GM20431 (cell line): Measurements from ENCODE around the gene ATR.
"Not testable (repeated sequence)": the region's sequence is repeated elsewhere in the genome, so short reads cannot be mapped to it uniquely, and the experiment has no call there.

Experiments used
- in situ Hi-C: fragments of 300-500 bp; cut with MseI, MboI; formaldehyde crosslinking; loops from one replicate; pipeline ENCODE4 v1.15.0; 2020; ENCODE audit warnings: low sequenced_read_pairs; ENCODE audit not compliant: unreplicated experiment

ATR gene

DNA sequence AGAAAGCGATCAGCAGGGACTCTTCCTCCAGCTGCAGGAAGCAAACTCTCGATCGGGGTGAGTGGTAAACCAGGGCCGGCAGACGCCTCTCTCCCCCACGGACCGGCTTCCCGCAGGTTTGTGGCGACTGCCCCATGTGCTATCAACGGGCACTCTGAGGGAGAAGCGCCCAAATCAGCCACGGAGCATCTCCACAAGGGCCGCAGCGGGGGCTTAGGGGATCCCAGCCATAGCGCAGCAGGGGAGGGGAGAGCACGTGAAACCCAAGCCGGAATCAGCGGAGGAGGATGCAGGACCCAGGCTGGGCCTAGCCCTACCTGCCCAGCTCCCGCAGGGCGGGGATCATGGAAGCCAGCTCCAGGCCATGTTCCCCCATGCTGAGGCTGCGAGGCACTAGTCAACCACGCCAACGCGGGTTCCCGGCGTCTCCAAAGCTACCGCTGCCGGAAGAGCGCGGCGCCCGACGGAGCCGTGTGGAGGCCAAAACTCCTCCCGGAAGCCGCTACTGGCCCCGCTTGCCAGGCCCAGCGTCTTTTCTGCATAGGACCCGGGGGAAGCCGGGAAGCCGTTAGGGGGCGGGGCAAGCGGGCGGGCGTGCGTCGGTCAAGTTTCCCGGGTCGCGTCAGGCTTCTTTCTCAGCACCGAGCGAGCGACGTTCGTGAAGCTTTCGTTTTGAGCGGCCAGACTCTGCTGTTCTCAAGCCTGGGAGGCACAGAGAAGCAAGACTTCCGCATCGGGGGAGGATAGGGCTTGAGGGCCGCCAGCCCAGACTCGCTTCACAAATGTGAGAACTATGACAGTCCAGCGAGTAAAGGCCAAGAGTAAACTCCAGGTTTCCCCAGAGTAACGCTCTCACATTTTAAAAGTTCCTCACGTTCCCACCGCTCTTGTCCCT lies at the start of gene ATR:
Gene ATR, minus strand, starts transcription at position 405 of the 895 bp plus-strand sequence. Its CDS starts 29 bp downstream, at position 376.
- in situ Hi-C loops: loop anchor here (25.0 kb wide), 1 partner anchor 409 kb away; no protein-coding TSS in a partner anchor

DNA sequence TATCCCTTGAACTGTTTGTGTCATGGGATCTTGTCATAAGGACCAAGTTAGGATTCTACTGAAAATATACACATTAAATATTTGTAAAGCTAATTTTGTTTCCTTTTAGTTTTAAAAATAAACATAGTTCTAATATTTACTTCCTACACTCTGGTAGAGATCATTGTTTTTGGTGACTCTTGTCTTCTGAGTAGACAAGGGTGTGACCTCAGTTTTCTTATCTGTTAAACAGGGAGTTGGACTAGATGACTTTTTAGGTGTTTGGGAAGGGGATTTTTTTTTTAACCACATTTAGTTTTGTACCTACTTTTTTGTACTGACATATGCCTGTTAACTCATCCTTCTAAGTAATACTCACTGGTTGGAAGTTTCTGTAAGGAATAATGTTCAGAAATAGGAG lies 48.4 kb upstream of the ATR start:
- in situ Hi-C loops: no loop called here

- in situ Hi-C loops: no loop called here
These were observed 46.6 kb upstream of the ATR start for GRCh38 chr3:142625153-142625440.

GRCh38 chr3:142624341-142625152 lies 46.0 kb upstream of the ATR start:
- in situ Hi-C loops: no loop called here

- in situ Hi-C loops: no loop called here
These were observed 44.7 kb upstream of the ATR start for GRCh38 chr3:142623194-142623593.

DNA sequence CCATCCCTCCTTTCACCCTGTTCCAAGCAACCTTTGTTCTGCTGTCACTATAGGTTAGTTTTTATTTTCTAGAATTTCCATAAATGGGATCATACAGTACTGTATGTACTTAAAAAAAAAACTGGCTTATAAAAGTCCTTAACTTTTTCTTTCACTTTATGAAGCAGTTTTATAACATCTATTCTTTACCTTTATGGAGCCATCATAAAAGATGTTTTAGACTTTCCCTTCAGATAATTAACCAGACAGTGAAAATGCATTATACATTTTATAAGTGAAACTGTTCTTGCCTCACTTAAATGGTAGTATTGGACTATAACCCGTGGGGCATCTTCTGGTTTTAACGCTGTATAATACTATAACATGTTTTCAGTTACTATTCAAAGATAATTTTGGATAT lies 43.9 kb upstream of the ATR start:
- in situ Hi-C loops: no loop called here

DNA sequence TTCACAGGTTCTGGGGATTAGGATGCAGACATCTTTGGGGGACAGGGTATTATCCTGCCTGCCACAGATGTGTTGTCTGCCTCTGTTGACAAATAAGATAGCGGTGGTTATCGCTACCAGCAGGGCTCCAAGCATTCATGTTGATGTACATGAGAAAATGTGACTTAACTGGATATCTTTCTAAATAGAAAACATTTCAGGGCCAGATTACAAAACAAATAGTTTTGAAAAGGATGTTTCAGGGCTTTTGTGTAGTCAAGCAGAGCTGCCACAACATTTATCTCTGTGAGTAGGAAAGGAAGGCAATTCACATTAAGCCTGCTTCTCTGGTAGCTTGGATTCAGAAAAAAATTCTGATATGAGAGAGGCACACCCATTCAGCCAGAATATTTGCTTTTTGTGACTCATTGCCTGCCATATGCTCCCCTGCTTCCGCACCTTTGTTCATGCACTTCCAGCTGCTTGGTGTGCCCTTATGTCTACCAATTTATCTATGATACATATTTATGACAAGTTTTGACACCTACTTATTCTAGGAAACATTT lies 40.5 kb upstream of the ATR start:
- in situ Hi-C loops: no loop called here

- in situ Hi-C loops: no loop called here
These were observed 36.6 kb upstream of the ATR start for GRCh38 chr3:142615171-142615570.

GRCh38 chr3:142614059-142614626 lies 35.6 kb upstream of the ATR start:
- in situ Hi-C loops: no loop called here

DNA sequence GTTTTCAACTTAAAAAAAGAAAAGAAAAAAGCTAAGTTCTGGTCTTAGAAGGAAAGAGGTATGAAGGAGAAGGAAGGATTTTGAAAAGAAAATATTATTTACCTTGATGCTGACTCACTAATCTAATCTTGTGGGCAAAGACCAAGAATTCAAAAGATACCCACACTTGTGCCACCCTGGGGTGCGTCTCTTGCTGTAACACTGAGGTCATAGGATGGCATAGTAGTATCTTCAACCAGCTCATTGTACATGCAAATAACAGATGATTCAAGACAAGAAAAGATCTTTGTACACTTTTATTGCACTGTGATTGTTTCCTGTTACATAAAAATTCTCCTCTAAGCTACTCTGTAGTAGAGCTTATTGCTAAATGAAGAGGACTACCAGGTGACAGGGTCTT lies 35.0 kb upstream of the ATR start:
- in situ Hi-C loops: no loop called here

GRCh38 chr3:142611206-142611605 lies 32.7 kb upstream of the ATR start:
- in situ Hi-C loops: no loop called here

GRCh38 chr3:142609136-142609535 lies 30.6 kb upstream of the ATR start:
- in situ Hi-C loops: no loop called here

GRCh38 chr3:142608631-142609030 lies 30.1 kb upstream of the ATR start:
- in situ Hi-C loops: no loop called here

- in situ Hi-C loops: no loop called here
These were observed 26.4 kb upstream of the ATR start for GRCh38 chr3:142604940-142605339.

GRCh38 chr3:142603386-142603705 lies 24.8 kb upstream of the ATR start:
- in situ Hi-C loops: not testable (repeated sequence)

DNA sequence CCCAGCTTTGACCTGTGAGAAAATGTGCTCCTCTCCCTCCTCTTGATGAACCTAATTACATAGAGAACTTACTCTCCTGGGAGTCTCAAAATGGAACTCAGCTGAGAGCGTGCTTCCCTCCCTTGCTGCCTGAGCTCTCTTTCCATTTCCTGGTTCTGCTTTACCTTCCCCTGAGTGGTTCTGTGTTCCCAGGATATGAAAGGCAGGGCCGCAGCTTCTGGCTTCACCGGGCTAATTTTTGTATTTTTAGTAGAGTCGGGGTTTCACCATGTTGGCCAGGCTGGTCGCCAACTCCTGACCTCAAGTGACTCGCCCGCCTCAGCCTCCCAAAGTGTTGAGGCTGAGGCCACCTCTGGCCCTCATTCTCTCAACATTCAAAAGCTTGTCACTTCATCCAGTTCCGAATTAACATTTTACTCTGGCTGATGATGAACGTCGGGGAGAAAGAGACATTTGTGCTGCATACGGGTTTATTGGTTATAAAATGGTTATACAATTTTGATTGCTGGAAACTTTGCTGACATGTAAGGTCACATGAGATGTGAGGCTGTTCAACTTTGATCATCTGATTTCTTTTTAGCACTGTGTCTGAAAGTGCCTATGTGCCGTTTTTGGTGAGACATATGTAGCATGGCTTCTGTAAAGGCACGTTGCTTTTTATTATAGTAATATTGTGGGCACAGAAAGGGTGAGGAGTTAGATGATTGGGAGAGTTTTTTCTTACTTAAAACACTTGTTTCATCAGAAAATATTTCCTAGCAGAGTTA lies 24.3 kb upstream of the ATR start:
- in situ Hi-C loops: no loop called here

- in situ Hi-C loops: no loop called here
These were observed 23.2 kb upstream of the ATR start for GRCh38 chr3:142601713-142602112.

GRCh38 chr3:142597906-142598305 lies 19.4 kb upstream of the ATR start:
- in situ Hi-C loops: loop anchor here (25.0 kb wide), 1 partner anchor 389 kb away; no protein-coding TSS in a partner anchor

DNA sequence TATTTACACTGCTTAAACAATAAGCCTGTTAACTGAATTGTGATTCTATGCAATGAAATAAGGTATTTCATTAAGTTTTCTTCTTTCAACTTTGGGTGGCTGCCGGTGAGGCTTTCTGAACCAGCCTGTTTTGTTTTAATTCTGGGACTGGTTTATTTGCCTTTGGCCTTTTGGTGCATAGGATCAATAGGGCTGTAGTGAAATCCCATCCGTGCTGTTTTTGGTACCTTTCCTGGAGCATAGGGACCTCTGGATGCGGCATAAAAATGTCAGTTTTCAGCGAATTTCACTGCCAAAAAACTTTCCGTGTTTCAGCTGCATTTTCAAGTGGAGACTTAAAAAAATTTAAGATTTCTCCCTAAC lies 18.2 kb upstream of the ATR start:
- in situ Hi-C loops: loop anchor here (25.0 kb wide), 1 partner anchor 391 kb away; no protein-coding TSS in a partner anchor
